SIG-M5 (cell line): ENCODE results near the gene OGG1.

ENCODE experiments used
- DNase-seq: peaks from one replicate; lab custom pipeline; 2025; lab: John Stamatoyannopoulos, UW

OGG1 gene

GRCh38 chr3:9749645-9750555 is at the start of gene OGG1:
OGG1 (plus strand) TSS chr3:9749952; CDS start chr3:9750287, 335 bp downstream.
- DNase-seq, result peak; percentile 95

- no peak for DNase-seq
These were observed 49.2 kb upstream of the OGG1 start for GRCh38 chr3:9700536-9700935.

- no peak for DNase-seq
These were observed 48.7 kb upstream of the OGG1 start for GRCh38 chr3:9701006-9701405.

- DNase-seq, result no peak
These were observed 48.0 kb upstream of the OGG1 start for GRCh38 chr3:9701711-9702110.

- no peak for DNase-seq
These were observed 46.5 kb upstream of the OGG1 start for GRCh38 chr3:9703240-9703639.

- DNase-seq, result no peak
These were observed 45.9 kb upstream of the OGG1 start, which contains the start of gene CPNE9 for GRCh38 chr3:9703736-9704346. CPNE9 (plus strand) TSS chr3:9703833; CDS start chr3:9703997, 164 bp downstream.

DNA sequence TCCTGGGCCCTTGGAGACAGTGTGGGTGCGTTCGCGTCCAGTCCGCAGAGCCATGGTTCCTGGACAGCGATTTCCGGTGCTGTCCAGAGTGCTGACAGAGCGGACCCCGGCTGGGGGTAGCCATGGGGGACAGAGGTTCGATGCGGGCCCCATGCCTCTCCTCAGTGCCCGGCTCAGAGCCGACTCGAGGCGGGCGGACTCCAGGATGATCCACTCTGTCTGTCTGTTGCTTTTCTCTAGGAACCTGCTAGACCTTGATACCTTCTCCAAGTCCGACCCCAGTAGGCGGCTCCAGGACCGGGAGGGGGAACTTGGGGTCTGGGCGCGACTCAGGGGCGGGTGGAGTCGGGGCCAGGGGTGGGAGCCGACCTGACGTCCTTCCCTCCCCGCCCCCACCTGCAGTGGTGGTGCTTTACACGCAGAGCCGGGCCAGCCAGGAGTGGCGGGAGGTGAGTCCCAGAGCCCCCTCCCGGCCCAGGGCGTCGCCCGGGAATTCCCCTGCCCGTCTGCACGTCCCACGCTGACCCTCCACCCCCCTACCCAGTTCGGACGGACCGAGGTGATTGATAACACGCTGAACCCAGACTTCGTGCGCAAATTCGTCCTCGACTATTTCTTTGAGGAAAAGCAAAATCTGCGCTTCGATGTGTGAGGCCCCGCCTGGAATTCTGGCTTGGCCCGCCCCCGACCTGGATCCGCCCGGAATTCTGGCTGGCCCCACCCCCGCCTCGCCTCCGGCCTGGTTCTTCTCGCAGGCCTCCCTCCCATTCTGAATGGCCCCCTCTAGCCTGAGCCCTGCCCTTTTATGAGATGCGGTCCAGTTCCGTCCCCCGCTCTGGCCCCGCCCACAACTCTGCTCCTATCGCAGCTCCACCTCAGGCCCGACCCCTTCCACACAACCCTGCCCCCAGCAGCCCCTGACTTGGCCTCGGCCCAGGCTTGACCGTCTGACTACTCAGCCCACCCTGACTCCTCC is 45.1 kb upstream of the OGG1 start:
- no peak for DNase-seq

DNA sequence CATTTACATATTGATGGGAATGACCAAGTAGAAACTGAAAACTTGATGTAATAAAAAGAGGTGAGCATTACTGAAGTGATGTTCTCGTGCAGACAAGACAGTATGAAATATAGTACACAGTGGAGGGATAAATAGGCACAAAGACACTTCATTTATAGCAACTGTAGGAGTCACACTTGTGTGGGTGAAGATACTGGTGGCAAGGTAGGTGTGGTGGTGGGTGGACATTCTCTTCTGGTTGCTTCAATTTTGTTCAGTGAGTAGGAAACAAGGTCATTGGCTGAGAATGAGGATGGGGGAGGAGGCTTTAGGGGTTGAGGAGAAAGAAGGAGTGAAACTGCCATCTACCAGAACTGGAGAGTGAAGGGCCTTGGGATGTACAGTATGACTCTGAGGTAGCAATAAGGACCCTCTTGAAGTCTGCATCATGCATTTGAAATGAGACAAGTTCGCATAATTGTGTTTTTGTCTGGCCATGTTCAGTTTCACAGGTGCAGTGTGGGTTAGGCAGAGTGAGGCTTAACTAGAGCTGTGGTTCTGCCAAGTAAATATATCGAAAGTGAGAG is 39.5 kb upstream of the OGG1 start:
- DNase-seq, result no peak

- no peak for DNase-seq
These were observed 37.3 kb upstream of the OGG1 start for GRCh38 chr3:9712415-9712814.

DNA sequence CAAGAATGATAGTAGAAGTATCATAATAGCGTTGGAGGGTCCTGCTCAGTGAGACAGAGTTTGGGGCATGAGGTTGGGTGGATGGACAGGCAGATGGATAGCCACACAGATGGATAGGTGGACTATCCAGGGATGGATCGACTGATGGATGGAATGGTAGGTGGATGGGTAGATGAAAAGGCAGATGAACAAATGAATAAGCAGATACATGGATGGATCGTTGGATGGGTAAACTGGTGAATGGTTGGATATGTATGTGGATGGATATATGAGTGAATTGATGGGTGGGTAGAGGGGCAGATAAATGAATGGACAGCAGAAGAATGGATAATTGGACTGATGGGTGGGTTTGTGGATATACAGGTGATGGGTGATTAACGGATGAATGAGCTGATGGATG is 36.6 kb upstream of the OGG1 start:
- DNase-seq, result no peak

- DNase-seq, result no peak
These were observed 34.6 kb upstream of the OGG1 start for GRCh38 chr3:9715136-9715535.

- DNase-seq, result peak; percentile 78
These were observed 33.9 kb upstream of the OGG1 start for GRCh38 chr3:9715764-9716437.

DNA sequence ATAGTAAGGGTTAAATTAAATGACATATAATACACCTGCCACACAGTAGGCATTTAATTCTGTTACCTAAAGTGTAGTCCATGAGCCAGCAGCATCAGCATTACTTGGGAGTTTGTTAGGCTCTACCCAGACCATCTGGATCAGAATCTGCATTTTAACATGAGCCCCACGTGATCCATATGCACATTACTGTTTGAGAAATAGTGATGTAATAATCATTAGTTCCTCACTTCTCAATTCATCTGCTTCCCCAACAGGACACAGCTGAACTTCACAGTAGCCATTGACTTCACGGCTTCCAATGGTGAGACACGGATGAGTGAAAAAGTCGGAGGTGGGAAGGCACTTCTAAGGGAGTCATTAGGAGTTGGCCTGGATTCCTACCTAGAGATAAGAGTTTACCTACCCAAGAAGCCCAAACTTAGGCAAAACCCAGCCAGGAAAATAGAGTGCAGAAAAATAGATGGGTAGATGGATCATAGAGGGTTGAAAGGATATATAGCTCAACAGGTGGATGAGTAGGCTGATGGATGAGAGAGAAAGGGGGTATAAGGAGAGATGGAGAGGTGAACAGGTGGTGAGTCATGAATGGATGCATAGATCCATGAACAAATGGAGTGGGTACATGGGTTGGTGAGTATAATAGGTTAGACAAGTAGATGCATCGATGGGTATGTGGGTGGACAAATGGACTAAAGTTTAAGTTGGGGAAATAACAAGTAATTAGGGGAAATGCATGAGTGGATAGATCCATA is 32.8 kb upstream of the OGG1 start:
- DNase-seq, result no peak

- no peak for DNase-seq
These were observed 32.2 kb upstream of the OGG1 start for GRCh38 chr3:9717563-9717962.

- no peak for DNase-seq
These were observed 31.6 kb upstream of the OGG1 start for GRCh38 chr3:9718118-9718517.

DNA sequence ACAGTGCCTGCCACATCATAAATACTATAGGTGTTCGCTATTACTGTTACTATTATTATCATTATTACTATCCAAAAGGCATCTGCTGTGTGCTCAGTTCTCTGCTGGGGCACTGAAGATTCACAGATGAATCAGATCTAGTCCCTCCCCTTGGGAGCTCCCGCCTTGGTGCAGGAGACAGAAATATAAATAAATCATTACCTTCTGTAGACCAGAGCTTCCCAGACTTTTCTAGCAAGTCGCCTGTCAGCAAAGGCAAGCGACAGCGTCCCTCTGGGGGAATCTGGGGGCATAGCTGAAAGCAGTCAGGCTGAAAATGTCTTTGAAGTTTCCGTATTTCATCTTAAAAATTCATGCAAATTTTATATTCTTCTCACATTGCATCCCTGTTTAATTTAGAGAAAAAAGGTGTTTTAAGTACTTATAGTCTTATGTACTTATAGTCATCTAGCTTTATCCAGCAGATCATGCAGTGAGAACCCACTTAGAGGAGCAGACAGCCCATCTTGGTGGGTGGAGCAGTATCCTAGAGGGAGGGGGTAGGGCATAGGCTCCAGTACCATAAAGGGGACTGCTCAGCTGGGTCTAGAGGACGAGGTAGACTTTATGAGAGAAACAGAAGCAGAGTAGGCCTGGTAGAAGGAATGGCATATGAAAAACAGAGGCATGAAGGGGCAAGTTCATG is 28.6 kb upstream of the OGG1 start:
- DNase-seq, result no peak

GRCh38 chr3:9721700-9722060 is 28.1 kb upstream of the OGG1 start:
- DNase-seq, result no peak

DNA sequence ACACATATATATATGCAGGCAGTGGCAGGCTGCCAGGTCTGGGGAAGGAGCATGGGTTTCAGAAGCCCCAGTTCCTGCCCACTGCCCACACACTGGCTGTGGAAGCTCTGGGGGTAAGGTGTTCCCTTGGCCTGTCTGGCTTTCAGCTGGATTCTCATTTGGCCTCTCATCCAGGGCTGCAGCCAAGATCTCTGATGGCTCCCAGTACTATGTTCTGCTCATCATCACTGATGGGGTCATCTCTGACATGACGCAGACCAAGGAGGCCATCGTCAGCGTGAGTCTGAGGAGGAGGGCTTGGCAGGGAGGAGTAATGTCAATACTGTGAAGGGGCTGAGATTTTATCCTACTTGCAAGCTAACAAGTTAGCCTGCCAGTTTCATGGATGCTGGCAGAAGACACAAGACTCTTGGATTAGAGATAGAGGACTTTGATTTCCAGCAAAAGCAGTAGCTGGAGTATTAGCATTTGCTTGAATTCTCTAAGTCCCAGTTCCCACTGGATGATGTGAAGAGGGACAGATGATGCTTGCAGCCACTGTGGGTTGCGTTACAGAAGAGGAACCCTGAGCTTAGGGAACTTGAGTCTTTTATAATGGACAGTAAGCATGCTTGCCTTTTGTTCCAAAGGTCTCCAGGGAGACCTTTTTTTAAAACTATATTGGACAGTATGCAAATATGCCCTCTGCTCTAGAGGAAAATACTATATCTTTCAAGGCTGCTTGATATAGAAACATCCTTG is 23.8 kb upstream of the OGG1 start:
- DNase-seq, result no peak

GRCh38 chr3:9727041-9727595 is 22.6 kb upstream of the OGG1 start:
- DNase-seq, result no peak
